NAMALWA (cell line): Measurements from ENCODE around the gene PPFIA3.
"Not testable (repeated sequence)": the region's sequence is repeated elsewhere in the genome, so short reads cannot be mapped to it uniquely, and the experiment has no call there.

Experiments
- DNase-seq: peaks from one replicate; pipeline ENCODE4 v3.0.0-alpha.2; 2015; ENCODE audit warnings: low spot score

The PPFIA3 gene

DNA sequence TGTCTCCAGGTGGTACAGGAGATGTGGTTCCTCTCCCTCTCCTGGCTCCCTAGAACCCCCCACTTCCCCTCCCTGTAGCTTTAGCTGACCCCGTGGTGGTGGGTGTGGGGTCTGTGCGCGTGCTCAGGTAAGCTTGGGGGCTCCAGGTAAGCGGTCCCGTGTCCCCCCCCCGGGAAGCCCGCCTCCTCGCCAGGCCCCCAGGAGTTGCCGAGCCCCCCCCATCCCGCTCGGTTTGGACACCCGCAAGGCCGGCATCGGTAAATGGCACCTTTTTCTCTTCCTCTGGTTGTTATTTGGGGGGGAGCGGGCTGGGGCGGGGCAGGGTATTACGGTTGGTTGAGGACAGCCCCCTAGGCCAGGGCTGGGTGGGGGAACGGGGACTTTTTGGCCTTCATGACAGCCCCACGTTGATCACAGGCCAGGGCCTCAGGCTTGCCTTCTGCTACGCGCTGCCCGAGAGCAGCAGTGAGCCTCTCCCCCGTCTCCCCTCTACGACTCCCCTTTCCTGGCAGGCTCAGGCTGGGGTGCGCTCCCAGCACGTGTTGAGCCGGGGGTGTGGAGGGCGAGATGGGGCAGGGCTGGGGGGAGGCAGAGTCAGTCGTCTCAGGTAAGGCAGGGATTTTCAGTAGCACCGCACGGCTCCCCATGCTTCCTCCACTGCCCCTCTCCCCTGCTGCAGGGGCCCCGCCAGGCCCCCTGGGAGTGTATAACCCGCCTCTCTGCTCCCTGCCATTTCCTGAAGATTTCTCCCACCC, 15.8 kb upstream of the PPFIA3 start:
- no peak for DNase-seq

DNA sequence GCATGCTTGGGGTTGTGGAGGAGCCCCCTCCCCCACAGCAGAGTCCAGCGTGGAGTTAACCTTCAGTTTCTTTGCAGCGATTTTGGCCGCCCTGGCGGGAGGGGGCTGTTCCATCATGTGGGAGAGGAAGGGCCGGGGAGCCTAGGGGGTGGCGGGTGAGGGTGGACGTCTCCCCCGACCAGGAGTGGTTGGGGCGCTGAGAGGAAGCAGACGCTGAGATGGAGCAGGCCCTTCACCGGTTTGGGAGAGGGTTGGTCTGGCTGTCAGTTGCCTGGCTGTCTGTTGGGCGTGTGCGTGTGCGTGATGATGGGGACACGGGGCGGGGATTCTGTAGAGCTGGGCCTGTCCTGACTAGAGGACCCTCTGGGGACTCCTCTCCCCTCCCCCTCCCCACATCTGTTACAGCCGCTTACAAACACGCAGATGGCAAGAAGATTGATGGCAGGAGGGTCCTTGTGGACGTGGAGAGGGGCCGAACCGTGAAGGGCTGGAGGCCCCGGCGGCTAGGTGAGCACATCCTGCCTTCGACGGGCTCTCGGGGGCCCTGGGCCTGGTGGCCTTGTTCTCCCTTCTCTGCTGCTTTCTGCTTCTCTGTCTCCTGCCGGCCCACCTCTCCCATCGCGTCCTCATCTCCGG, 15.0 kb upstream of the PPFIA3 start:
- DNase-seq: no peak

DNA sequence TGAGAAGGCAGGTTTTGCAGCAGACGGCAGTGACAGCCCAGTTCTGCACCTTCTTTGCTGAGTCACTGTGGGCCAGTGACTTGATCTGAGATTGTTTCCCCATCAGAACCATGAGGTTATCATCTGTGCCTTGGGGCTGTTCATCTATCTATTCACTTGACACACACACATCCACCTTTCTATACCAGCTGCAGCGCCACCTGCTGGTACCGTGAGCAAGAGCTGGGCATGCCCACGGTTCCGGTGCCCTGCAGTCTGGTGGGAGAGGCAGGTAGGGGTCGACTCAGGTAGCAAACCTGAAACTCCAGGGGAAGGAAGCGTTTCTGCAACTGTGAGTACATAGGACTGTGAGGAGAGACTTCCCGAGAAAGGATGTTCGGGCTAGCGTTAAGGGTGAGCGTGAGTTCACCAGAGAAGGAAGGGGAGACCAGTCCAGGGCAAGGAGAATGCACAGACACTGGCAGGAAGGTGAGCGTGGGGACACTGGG, 12.7 kb upstream of the PPFIA3 start:
- peak; percentile 79 for DNase-seq

DNA sequence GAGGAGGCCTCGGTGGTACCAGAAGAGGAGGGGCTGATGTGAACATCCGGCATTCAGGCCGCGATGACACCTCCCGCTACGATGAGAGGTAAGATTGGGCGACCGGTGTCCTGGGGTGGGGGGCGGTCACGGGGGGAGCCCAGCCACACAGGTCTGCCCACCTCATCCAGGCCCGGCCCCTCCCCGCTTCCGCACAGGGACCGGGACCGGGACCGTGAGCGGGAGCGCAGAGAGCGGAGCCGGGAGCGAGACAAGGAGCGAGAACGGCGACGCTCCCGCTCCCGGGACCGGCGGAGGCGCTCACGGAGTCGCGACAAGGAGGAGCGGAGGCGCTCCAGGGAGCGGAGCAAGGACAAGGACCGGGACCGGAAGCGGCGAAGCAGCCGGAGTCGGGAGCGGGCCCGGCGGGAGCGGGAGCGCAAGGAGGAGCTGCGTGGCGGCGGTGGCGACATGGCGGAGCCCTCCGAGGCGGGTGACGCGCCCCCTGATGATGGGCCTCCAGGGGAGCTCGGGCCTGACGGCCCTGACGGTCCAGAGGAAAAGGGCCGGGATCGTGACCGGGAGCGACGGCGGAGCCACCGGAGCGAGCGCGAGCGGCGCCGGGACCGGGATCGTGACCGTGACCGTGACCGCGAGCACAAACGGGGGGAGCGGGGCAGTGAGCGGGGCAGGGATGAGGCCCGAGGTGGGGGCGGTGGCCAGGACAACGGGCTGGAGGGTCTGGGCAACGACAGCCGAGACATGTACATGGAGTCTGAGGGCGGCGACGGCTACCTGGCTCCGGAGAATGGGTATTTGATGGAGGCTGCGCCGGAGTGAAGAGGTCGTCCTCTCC, 11.5 kb upstream of the PPFIA3 start:
- DNase-seq: no peak

DNA sequence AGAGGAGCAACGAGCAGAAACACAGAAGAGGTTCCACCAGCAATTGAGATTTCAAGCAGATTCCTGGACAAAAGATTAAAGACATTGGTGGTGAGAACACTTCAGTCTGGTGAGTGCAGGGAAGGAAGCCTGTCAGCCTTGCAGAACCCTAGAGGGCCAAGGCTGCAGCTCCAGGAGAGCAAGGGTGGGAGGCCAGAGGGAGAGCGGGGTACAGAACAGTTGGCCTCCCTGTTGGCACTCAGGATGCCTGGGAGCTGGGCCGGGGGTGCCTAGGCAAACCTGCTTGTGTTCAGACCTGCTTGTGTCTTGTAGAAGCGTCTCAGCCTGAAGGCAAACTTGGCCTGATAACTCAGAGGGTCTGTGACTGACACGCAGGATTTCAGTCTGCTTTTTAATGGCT, 10.3 kb upstream of the PPFIA3 start:
- DNase-seq: no peak

DNA sequence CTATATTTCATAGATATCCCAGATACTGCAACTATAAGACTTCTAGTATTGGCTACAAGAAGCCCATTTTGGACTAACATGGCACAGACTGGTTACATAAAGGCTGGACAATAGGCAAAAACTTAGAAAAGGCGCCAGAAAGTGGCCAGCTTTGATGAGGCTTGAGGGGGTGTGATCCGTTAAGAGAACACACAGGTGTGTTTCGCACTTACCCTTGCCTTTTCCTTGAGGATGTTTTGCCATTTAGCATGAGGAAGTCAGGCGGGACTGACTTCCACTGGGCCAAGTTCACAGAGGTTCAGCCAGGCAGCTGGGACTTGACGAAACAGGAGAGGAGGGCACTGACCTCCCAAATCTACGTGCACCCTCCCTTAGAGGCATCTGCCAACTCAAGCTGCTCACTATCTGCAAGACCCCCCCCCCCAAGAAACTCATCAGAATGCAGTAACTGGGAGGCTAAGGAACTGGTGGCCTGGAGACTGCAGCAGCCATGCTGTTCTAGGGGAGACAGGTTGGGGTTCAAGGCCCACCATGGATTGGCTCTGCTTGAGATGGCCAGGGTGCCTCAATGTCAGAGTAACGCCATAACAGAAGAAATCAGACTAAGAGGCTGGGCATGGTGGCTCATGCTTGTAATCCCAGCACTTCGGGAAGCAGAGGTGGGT, 9.6 kb upstream of the PPFIA3 start:
- DNase-seq: no peak

DNA sequence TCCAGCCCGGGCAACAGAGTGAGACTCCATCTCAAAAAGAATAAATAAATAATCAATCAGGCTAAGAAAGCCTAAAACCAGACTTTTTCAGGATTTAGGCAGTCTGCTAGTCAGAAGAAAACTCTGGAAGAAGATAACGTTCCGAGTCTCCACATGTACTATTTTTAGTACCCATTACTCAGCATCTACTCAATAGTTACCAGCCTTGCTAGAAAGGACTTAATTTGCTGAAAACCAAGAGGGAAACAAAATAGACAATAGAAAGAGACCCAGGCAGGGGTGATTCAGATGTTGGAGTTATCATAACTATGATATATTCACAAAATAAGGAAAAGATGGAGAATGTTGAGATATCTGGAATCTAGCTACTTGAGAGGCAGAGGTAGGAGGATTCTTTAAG, 8.8 kb upstream of the PPFIA3 start:
- DNase-seq: no peak

DNA sequence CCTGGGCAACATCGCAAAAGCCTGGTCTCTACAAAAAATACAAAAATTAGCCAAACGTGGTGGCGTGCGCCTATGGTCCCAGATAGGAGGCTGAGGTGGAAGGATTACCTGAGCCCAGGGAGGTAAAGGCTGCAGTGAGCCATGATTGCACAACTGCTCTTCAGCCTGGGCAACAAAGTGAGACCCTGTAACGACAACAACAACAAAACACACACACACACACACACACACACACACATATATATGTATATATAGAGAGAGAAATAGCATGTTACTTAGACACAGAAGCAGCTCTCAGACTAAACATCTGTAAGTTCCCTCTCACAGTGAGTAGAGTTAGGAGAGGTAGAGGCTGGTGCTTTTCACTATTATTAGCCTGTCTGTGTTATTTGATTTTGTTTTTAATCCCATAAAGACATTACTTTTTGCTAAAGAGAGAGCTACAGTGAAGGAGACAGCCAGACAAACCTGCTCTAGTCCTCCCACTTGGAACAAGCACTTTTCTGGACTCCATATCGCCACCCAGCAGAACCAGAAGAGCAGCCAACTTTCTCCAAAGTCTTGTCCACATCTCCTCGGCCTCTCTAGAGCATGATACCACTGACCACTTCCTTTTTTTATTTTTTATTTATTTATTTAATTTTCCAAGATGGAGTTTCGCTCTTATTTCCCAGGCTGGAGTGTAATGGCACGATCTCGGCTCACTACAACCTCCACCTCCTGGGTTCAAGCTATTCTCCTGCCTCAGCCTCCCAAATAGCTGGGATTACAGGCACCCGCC, 7.9 kb upstream of the PPFIA3 start:
- DNase-seq: no peak

DNA sequence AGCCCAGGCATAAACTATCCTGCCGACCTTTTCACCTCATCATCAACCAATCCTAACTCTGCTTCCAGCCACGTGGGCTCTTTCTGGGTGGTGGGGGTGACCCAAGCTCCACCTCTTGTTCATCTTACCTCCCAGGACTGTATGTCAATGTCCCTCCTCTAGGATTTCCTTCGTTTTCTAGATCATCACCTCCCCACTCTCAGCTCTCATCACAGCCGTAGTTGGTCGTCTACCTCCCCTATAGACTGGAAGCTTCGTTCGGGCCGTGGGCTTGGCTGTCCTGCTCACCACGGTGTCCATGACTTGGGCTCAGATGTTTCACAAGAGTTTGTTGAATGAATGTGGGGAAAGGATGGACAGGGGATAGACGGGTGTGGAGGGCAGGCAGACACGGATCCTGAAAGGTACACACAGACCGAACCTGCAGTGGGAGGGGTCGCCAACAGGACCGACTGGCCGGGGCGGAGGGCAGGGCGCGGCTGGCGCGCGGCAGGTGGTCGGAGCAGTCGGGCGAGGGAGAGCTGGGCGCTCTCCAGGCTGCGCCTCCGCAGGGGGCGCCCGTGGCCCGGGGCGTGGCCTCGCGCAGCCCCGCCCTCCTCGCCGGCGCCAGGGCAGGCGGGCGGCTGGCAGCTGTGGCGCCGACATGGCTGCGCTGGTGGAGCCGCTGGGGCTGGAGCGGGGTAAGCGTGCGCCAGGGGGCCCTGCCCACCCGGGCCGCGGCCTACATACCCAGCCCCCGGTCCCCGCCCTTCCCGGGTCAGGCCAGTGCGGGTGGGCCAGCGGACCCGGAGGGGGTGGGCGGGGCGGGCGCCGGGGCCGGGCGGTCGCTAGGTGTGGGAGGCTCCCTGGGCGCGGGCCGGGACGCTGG, 5.3 kb upstream of the PPFIA3 start, which contains the start of gene LIN7B:
TSS of gene LIN7B (plus strand) at position 609 of the 868 bp plus-strand sequence. CDS start at position 644, 35 bp downstream.
- peak; percentile 85 for DNase-seq

DNA sequence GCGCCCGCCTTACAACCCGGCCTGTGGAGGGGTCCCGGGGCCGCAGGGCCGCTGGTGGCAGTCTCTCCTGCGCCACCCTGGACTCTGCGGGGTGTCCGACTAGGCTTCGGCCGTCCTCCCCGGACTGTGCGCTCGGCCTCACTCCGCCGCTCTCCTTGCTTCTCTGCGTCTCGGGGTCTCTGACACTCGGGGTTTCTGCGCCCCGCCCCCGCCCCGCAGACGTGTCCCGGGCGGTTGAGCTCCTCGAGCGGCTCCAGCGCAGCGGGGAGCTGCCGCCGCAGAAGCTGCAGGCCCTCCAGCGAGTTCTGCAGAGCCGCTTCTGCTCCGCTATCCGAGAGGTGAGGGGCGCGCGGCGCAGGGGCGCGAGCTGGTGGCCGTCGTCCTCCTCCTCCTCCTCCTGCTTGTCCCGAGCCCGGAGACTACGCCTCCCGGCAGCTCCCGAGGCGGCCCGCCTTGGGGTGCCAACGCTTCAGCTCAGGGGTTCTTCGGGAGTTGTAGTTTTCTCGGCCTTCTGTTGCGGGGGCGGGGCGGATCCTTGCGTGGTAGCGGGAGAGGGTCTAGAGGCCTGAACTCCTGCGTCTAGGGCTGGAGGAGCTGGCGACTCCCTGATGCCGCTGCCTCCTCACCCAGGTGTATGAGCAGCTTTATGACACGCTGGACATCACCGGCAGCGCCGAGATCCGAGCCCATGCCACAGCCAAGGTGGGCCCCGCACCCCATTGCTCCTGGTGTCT, 4.5 kb upstream of the PPFIA3 start:
- DNase-seq: no peak

DNA sequence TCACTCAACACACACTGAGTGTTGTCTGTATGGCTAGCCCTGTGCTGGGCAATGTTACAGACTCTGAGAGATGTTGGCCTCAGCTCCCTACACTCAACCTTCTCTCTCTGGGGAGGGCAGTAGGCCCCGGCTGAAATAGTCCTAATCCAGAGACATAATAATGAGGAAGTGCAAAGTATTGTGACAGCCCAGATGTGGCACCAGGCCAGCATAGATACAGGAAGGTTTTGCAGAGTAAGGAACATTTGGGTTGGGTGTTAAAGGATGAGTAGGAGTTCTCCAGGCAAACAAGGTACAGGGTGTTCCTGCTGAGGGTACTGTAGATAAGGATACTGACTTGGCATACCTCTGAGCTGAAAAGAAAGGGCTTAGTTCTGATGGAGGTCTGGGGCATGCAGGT, 2.8 kb upstream of the PPFIA3 start:
- peak; percentile 50 for DNase-seq

DNA sequence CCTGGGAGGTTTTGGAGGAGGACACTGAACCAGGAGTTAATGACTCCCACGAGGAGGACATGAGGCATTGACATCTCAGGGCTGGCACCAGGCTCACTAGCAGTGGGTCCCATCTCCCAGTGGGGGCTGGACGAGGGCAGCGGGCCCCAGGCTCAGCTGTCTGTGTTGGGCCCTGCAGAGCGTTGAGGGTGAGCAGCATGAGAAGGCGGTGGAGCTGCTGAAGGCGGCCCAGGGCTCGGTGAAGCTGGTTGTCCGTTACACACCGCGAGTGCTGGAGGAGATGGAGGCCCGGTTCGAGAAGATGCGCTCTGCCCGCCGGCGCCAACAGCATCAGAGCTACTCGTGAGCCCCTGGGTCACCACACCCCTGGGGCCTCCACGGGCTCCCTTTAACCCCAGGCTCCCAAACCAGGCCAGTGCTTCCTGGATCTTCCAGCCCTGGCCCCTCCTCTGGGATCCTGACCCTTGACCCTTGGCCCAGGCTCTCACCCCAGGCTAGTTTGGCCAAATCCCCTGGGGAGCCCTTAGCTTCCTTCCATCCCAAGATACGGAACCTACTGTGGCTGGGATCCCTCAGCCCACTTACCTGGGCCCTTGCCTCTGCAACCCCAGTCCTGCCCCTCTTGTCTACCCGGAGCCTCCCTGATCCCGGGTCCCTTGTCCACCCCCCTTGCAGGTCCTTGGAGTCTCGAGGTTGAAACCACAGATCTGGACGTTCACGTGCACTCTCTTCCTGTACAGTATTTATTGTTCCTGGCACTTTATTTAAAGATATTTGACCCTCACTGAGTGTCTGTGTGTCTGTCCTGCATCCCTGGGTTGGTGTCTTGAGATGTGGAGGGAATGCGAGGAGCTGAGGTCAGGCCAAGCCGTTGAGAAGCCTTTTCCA, 1.4 kb upstream of the PPFIA3 start:
- no peak for DNase-seq

DNA sequence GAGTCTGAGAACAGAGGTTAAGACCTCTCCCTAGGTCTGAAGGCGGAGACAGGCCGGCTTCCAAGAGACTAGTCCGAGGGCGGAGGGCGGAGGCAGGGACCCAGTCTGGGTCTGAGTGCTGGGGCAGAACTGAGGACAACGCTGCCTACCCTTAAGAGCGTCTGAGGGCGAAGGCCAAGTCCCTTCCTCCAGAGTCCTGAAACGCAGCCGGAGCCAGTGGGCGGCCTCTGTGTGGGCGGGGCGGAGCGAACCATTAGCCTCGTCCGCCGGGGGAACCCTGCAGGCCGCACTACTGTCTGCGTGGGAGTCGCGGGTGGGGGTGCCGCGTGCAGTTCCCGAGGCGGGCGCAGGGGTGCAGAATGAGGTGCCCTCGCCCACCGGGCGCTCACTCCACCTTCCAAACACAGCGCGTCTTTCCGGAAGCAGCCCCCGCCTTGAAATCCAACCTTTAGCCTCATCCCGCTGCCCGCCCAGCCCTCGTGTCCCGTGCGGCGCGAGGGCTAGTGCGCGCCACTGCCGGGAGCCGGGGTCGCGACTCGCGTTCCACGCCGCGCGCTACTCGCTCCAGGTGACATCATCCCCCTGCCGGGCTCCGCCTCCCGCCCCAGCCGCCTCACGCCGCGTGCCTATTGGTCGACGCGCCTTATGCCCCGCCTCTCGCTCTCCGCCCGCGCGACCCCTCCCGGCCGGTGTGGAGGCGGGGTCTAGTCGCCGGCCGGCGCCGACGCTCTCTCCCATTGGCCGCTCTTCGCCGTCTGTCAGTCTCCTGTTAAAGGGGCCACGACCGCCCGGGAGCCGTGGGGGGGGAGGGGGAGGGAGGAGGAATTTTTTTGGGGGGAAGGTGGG, 556 bp upstream of the PPFIA3 start, which contains the start of gene C19orf73:
TSS of gene C19orf73 (minus strand) at position 579 of the 846 bp plus-strand sequence. CDS start at position 458, 121 bp downstream.
- DNase-seq: peak; percentile 94

DNA sequence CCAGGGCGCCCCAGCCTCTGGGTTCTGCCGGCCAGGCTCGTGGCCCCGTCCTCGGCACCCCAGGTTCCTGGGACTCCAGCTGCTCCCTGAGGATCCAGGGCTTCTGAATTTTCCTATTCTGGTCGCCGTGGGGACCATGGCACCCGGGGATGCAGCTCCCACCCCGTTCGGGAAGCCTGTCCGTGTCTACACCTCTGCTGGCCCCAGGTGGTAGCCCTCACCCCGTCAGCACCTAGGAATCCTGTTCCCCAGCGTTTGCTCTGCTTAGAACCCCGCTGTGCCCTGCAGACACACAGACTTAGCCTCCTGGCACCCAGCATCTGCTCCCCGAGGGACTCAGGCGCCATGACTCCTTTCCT, 960 bp downstream of the PPFIA3 start:
- DNase-seq: no peak

DNA sequence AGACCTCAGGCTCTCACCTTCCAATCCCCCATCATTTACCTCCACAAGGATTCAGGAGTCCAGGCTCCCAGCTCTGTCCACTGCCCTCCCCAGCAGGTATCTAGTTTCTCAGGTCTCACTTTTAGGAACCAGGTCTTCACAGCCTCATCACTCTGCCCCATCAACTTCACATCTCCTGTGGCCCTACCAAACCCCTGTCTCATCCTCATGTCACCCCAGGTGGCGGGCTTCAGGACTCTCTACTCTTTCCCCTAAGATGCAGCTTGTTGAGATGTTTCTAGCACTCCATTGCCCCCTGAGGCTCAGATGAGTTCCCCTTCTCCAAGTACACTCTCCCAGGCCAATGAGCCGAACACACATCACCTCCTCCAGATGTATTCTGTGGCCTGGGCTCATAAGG, 1.5 kb downstream of the PPFIA3 start:
- DNase-seq: peak; percentile 49

DNA sequence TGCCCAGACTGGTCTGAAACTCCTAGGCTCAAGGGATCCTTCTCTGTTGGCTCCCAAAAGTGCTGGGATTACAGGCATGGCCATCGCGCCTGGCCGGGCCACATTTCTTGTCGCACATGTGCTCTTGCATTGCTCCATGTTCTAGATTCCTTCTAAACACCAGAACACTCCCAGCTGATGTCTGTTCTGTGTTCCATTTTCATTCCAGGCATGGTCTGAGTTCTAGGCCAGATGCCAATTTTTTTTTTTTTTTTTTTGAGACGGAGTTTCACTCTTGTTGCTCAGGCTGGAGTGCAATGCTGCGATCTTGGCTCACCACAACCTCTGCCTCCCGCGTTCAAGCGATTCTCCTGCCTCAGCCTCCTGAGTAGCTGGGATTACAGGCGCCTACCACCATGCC, 2.5 kb downstream of the PPFIA3 start:
- not testable (repeated sequence) for DNase-seq

DNA sequence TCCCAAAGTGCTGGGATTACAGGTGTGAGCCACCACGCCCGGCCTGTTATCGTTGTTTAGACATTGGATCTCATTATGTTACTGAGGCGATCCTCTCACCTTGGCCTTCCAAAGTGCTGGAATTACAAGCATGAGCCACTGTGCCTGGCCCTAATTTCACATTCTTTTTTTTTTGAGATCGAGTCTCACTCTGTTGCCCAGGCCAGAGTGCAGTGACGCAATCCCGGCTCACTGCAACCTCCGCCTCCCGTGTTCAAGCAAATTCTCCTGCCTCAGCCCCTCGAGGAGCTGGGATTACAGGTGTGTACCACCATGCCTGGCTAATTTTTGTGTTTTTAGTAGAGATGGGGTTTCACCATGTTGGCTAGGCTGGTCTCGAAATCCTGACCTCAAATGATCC, 3.9 kb downstream of the PPFIA3 start:
- DNase-seq: not testable (repeated sequence)
